AG10803 (cell line): Measurements from ENCODE around the gene TBC1D17.

Experiments
- DNase-seq: peaks from one replicate; pipeline ENCODE4 v3.0.0; 2010; ENCODE audit warnings: low read depth
- H3K4me3 ChIP-seq: 2 replicates; pipeline ENCODE4 v1.5.1; 2011; ENCODE audit warnings: mild to moderate bottlenecking, low read length, control low read depth
- CTCF ChIP-seq: conservative IDR thresholded peaks from 2 replicates; pipeline ENCODE4 v1.5.1; 2011; ENCODE audit warnings: mild to moderate bottlenecking, low read length, control low read depth, inconsistent platforms

Gene TBC1D17

GRCh38 chr19:49890349-49891311 is 13.1 kb downstream of the TBC1D17 start:
- H3K4me3 ChIP-seq: no peak overlapping the region
- TF ChIP-seq CTCF: no peak
- DNase-seq: no peak

GRCh38 chr19:49891393-49891792 is 13.9 kb downstream of the TBC1D17 start:
- no peak for TF ChIP-seq CTCF
- H3K4me3 ChIP-seq: no peak overlapping the region
- no peak for DNase-seq

- TF ChIP-seq CTCF: no peak
- H3K4me3 ChIP-seq: no peak overlapping the region
- DNase-seq: no peak
Observed at GRCh38 chr19:49892716-49893115, 15.2 kb downstream of the TBC1D17 start.

GRCh38 chr19:49894011-49894664 is 16.6 kb downstream of the TBC1D17 start:
- no peak overlapping the region for H3K4me3 ChIP-seq

GRCh38 chr19:49894879-49895565 is 17.5 kb downstream of the TBC1D17 start:
- DNase-seq: no peak

More at GRCh38 chr19:49894011-49894664, 16.6 kb downstream of the TBC1D17 start:
- TF ChIP-seq CTCF: no peak
- DNase-seq: no peak

More at GRCh38 chr19:49894879-49895565, 17.5 kb downstream of the TBC1D17 start:
- TF ChIP-seq CTCF: no peak
- no peak overlapping the region for H3K4me3 ChIP-seq
